ENCODE results near the gene GPT2.

GPT2 gene

DNA sequence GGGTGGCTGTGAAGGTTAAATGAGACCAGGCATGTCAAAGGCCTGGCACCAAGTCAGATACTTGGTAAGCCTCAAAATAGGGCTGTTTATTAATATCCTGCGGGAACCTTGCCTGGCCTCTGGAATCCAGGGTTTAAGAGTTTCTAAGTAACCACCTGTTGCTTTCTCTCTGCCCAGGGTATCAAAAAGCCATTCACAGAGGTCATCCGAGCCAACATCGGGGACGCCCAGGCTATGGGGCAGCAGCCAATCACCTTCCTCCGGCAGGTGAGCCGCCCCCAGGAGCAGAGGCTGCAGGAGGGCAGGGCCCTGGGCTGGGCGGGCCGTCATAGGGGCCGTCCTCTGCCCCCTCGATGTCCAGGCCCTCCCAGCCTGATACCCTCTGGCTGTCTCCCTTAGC is 13.3 kb downstream of the GPT2 start:
- ATAC-seq: no peak
- TF ChIP-seq, protein P1, sequence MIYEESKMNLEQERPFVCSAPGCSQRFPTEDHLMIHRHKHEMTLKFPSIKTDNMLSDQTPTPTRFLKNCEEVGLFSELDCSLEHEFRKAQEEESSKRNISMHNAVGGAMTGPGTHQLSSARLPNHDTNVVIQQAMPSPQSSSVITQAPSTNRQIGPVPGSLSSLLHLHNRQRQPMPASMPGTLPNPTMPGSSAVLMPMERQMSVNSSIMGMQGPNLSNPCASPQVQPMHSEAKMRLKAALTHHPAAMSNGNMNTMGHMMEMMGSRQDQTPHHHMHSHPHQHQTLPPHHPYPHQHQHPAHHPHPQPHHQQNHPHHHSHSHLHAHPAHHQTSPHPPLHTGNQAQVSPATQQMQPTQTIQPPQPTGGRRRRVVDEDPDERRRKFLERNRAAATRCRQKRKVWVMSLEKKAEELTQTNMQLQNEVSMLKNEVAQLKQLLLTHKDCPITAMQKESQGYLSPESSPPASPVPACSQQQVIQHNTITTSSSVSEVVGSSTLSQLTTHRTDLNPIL (CRISPR knock-in tag; IDR thresholded peaks at IDR 0.05; ENCODE audit: low read depth): no peak
- no peak for TF ChIP-seq ESRRG (CRISPR knock-in tag; IDR thresholded peaks at IDR 0.05)
- TF ChIP-seq TOX (CRISPR knock-in tag; IDR thresholded peaks at IDR 0.05; ENCODE audit: borderline replicate concordance): no peak
- TF ChIP-seq SNAI2 (CRISPR knock-in tag; IDR thresholded peaks at IDR 0.05): no peak
- TF ChIP-seq, protein P2, sequence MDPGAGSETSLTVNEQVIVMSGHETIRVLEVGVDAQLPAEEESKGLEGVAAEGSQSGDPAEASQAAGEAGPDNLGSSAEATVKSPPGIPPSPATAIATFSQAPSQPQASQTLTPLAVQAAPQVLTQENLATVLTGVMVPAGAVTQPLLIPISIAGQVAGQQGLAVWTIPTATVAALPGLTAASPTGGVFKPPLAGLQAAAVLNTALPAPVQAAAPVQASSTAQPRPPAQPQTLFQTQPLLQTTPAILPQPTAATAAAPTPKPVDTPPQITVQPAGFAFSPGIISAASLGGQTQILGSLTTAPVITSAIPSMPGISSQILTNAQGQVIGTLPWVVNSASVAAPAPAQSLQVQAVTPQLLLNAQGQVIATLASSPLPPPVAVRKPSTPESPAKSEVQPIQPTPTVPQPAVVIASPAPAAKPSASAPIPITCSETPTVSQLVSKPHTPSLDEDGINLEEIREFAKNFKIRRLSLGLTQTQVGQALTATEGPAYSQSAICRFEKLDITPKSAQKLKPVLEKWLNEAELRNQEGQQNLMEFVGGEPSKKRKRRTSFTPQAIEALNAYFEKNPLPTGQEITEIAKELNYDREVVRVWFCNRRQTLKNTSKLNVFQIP (CRISPR knock-in tag; IDR thresholded peaks at IDR 0.05; ENCODE audit: borderline replicate concordance, low read depth): no peak
- TF ChIP-seq OSR1 (CRISPR knock-in tag; IDR thresholded peaks at IDR 0.05): no peak
- TF ChIP-seq RARB (CRISPR knock-in tag; IDR thresholded peaks at IDR 0.05): no peak
- no peak for TF ChIP-seq CSDC2 (CRISPR knock-in tag; IDR thresholded peaks at IDR 0.05)
- no peak for TF ChIP-seq ZC3H10 (CRISPR knock-in tag; IDR thresholded peaks at IDR 0.05)
- no peak for TF ChIP-seq ZFP30 (CRISPR knock-in tag; IDR thresholded peaks at IDR 0.05)
- TF ChIP-seq ISL1 (CRISPR knock-in tag; IDR thresholded peaks at IDR 0.05): no peak
- no peak for TF ChIP-seq ZNF565 (CRISPR knock-in tag; conservative IDR thresholded peaks at IDR 0.05; ENCODE audit: low read depth)
- TF ChIP-seq ZFP3 (CRISPR knock-in tag; IDR thresholded peaks at IDR 0.05): no peak
- no peak for TF ChIP-seq GLIS3 (CRISPR knock-in tag; IDR thresholded peaks at IDR 0.05)
- TF ChIP-seq ARNTL (CRISPR knock-in tag; IDR thresholded peaks at IDR 0.05; ENCODE audit: borderline replicate concordance, low read depth): no peak
- TF ChIP-seq, protein P3, sequence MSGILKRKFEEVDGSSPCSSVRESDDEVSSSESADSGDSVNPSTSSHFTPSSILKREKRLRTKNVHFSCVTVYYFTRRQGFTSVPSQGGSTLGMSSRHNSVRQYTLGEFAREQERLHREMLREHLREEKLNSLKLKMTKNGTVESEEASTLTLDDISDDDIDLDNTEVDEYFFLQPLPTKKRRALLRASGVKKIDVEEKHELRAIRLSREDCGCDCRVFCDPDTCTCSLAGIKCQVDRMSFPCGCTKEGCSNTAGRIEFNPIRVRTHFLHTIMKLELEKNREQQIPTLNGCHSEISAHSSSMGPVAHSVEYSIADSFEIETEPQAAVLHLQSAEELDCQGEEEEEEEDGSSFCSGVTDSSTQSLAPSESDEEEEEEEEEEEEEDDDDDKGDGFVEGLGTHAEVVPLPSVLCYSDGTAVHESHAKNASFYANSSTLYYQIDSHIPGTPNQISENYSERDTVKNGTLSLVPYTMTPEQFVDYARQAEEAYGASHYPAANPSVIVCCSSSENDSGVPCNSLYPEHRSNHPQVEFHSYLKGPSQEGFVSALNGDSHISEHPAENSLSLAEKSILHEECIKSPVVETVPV (CRISPR knock-in tag; IDR thresholded peaks at IDR 0.05): no peak
- TF ChIP-seq, protein P4, sequence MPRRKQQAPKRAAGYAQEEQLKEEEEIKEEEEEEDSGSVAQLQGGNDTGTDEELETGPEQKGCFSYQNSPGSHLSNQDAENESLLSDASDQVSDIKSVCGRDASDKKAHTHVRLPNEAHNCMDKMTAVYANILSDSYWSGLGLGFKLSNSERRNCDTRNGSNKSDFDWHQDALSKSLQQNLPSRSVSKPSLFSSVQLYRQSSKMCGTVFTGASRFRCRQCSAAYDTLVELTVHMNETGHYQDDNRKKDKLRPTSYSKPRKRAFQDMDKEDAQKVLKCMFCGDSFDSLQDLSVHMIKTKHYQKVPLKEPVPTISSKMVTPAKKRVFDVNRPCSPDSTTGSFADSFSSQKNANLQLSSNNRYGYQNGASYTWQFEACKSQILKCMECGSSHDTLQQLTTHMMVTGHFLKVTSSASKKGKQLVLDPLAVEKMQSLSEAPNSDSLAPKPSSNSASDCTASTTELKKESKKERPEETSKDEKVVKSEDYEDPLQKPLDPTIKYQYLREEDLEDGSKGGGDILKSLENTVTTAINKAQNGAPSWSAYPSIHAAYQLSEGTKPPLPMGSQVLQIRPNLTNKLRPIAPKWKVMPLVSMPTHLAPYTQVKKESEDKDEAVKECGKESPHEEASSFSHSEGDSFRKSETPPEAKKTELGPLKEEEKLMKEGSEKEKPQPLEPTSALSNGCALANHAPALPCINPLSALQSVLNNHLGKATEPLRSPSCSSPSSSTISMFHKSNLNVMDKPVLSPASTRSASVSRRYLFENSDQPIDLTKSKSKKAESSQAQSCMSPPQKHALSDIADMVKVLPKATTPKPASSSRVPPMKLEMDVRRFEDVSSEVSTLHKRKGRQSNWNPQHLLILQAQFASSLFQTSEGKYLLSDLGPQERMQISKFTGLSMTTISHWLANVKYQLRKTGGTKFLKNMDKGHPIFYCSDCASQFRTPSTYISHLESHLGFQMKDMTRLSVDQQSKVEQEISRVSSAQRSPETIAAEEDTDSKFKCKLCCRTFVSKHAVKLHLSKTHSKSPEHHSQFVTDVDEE (CRISPR knock-in tag; IDR thresholded peaks at IDR 0.05): no peak
- TF ChIP-seq ZNF70 (CRISPR knock-in tag; IDR thresholded peaks at IDR 0.05): no peak

DNA sequence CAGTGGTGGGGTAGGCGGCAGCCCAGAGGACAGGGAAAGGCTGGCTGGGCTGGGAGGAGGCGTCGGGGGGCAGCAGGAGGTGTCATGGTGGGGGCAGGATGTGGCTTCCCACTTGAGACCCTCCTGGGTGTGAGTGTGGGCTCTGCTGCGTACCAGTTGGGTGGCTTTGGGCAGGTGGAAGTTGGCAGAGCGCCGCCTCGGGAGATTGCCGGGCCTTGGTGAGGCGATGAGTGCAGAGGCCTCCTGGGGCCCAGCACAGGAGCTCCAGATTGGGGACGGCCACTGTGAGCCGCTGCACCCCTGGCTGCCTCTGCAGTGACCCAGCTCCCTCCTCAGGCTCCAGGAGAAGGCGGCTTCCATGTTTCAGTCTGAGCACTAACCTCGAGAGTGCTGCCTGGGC is 13.8 kb downstream of the GPT2 start:
- ATAC-seq: no peak
- TF ChIP-seq OSR1 (CRISPR knock-in tag; IDR thresholded peaks at IDR 0.05): no peak
- TF ChIP-seq PPARA (CRISPR knock-in tag; IDR thresholded peaks at IDR 0.05; ENCODE audit: borderline replicate concordance): no peak
- TF ChIP-seq ARNTL (CRISPR knock-in tag; IDR thresholded peaks at IDR 0.05; ENCODE audit: borderline replicate concordance, low read depth): no peak
- no peak for TF ChIP-seq CSDC2 (CRISPR knock-in tag; IDR thresholded peaks at IDR 0.05)
- TF ChIP-seq, protein P1 (CRISPR knock-in tag; IDR thresholded peaks at IDR 0.05; ENCODE audit: low read depth): no peak
- TF ChIP-seq ESRRG (CRISPR knock-in tag; IDR thresholded peaks at IDR 0.05): no peak
- no peak for TF ChIP-seq ZNF565 (CRISPR knock-in tag; conservative IDR thresholded peaks at IDR 0.05; ENCODE audit: low read depth)
- TF ChIP-seq RARB (CRISPR knock-in tag; IDR thresholded peaks at IDR 0.05): no peak
- TF ChIP-seq, protein P2 (CRISPR knock-in tag; IDR thresholded peaks at IDR 0.05; ENCODE audit: borderline replicate concordance, low read depth): no peak
- TF ChIP-seq ISL1 (CRISPR knock-in tag; IDR thresholded peaks at IDR 0.05): no peak
- TF ChIP-seq, protein P5, sequence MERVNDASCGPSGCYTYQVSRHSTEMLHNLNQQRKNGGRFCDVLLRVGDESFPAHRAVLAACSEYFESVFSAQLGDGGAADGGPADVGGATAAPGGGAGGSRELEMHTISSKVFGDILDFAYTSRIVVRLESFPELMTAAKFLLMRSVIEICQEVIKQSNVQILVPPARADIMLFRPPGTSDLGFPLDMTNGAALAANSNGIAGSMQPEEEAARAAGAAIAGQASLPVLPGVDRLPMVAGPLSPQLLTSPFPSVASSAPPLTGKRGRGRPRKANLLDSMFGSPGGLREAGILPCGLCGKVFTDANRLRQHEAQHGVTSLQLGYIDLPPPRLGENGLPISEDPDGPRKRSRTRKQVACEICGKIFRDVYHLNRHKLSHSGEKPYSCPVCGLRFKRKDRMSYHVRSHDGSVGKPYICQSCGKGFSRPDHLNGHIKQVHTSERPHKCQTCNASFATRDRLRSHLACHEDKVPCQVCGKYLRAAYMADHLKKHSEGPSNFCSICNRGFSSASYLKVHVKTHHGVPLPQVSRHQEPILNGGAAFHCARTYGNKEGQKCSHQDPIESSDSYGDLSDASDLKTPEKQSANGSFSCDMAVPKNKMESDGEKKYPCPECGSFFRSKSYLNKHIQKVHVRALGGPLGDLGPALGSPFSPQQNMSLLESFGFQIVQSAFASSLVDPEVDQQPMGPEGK (CRISPR knock-in tag; IDR thresholded peaks at IDR 0.05; ENCODE audit: borderline replicate concordance): no peak
- no peak for TF ChIP-seq ZFP3 (CRISPR knock-in tag; IDR thresholded peaks at IDR 0.05)
- no peak for TF ChIP-seq GLIS3 (CRISPR knock-in tag; IDR thresholded peaks at IDR 0.05)
- no peak for TF ChIP-seq TOX (CRISPR knock-in tag; IDR thresholded peaks at IDR 0.05; ENCODE audit: borderline replicate concordance)
- no peak for TF ChIP-seq TCF4 (CRISPR knock-in tag; IDR thresholded peaks at IDR 0.05; ENCODE audit: borderline replicate concordance)
- no peak for TF ChIP-seq ZNF8 (CRISPR knock-in tag; IDR thresholded peaks at IDR 0.05)
- no peak for TF ChIP-seq SNAI2 (CRISPR knock-in tag; IDR thresholded peaks at IDR 0.05)
- no peak for TF ChIP-seq BACH2 (CRISPR knock-in tag; IDR thresholded peaks at IDR 0.05; ENCODE audit: borderline replicate concordance)
- TF ChIP-seq ZNF70 (CRISPR knock-in tag; IDR thresholded peaks at IDR 0.05): no peak
- TF ChIP-seq, protein P4 (CRISPR knock-in tag; IDR thresholded peaks at IDR 0.05): no peak
